Activated CD8-positive, alpha-beta T cell treated with anti-CD3 and anti-CD28 coated beads for 36 hours (primary cell): Measurements from ENCODE around the gene YARS1. TPM values are rescaled to one million over a fixed set of nuclear protein-coding genes. Genes with fewer than 3 reads are reported as not detected.

Experiments used
- ATAC-seq: fragments of 200-7000 bp; cut with Tn5 transposase; one replicate; pipeline ENCODE4 v1.10.0; 2021; ENCODE audit warnings: mild to moderate bottlenecking, moderate library complexity
- CTCF ChIA-PET: fragments of 350-600 bp; sonication (Branson Sonifier 250); formaldehyde crosslinking; loops from one replicate; lab custom pipeline; 2021; ENCODE audit warnings: antibody characterized with exemption; lab: Charles Lee
- POLR2A ChIA-PET: fragments of 350-600 bp; sonication (Branson Sonifier 250); formaldehyde crosslinking; loops from one replicate; lab custom pipeline; 2021; ENCODE audit warnings: antibody characterized with exemption; lab: Charles Lee
- DNase-seq: peaks from one replicate; pipeline ENCODE4 v3.0.0-alpha.2; 2020
- H3K27ac Mint-ChIP-seq: one replicate; pipeline ENCODE4 v1.8.0; 2021; ENCODE audit warnings: mild to moderate bottlenecking, mixed read lengths
- H3K27me3 Mint-ChIP-seq: one replicate; pipeline ENCODE4 v1.8.0; 2021; ENCODE audit warnings: mixed read lengths
- H3K36me3 Mint-ChIP-seq: one replicate; pipeline ENCODE4 v1.8.0; 2021; ENCODE audit warnings: low read depth, mixed read lengths
- H3K4me1 Mint-ChIP-seq: one replicate; pipeline ENCODE4 v1.8.0; 2021; ENCODE audit warnings: low read depth, mixed read lengths
- H3K4me3 Mint-ChIP-seq: one replicate; pipeline ENCODE4 v1.8.0; 2021; ENCODE audit warnings: mild to moderate bottlenecking, moderate library complexity, mixed read lengths
- H3K9me3 Mint-ChIP-seq: one replicate; pipeline ENCODE4 v1.8.0; 2021; ENCODE audit warnings: mixed read lengths
- intact Hi-C: fragments of 100-400 bp; cut with micrococcal nuclease; formaldehyde crosslinking; loops from one replicate; pipeline ENCODE4 v1.10.0; 2022
- total RNA-seq, 2 experiments: library from RNA; stranded (reverse); gene quantifications; one replicate each; pipeline ENCODE4 v1.2.3, GENCODE V29; 2021
- TF ChIP-seq, protein P1 (sequence below): fragments of 200-600 bp; IDR thresholded peaks from one replicate; pipeline ENCODE4 v1.8.0; 2022; ENCODE audit warnings: antibody characterized with exemption, mild to moderate bottlenecking

The YARS1 gene
- total RNA-seq, 2 experiments from 2014 or later = 231 to 238 TPM

- CTCF ChIA-PET = interaction anchor here (1.6 to 3.4 kb wide), 3 partner anchors 10 to 71 kb away, joined by 4 to 25 read pairs (median 13); no protein-coding TSS in a partner anchor
- DNase-seq = no peak
- TF ChIP-seq, protein P1, sequence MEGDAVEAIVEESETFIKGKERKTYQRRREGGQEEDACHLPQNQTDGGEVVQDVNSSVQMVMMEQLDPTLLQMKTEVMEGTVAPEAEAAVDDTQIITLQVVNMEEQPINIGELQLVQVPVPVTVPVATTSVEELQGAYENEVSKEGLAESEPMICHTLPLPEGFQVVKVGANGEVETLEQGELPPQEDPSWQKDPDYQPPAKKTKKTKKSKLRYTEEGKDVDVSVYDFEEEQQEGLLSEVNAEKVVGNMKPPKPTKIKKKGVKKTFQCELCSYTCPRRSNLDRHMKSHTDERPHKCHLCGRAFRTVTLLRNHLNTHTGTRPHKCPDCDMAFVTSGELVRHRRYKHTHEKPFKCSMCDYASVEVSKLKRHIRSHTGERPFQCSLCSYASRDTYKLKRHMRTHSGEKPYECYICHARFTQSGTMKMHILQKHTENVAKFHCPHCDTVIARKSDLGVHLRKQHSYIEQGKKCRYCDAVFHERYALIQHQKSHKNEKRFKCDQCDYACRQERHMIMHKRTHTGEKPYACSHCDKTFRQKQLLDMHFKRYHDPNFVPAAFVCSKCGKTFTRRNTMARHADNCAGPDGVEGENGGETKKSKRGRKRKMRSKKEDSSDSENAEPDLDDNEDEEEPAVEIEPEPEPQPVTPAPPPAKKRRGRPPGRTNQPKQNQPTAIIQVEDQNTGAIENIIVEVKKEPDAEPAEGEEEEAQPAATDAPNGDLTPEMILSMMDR = no peak
- H3K4me1 Mint-ChIP-seq = no peaks in the 10 kb centered on the region
- H3K9me3 Mint-ChIP-seq = no peaks in the 10 kb centered on the region
- ATAC-seq = no peak
- no peak overlapping the region for H3K4me3 Mint-ChIP-seq
- POLR2A ChIA-PET = interaction anchor here (0.7 to 1.0 kb wide), 2 partner anchors 17 to 111 kb away, joined by 3 to 4 read pairs; no protein-coding TSS in a partner anchor
- H3K27me3 Mint-ChIP-seq = no peaks in the 10 kb centered on the region
- intact Hi-C loops = no loop called here
- H3K27ac Mint-ChIP-seq = no peak overlapping the region
- peaks cover 59% of the 10 kb centered on the region for H3K36me3 Mint-ChIP-seq
These were observed 33.3 kb downstream of the YARS1 start for GRCh38 chr1:32783851-32784250.

DNA sequence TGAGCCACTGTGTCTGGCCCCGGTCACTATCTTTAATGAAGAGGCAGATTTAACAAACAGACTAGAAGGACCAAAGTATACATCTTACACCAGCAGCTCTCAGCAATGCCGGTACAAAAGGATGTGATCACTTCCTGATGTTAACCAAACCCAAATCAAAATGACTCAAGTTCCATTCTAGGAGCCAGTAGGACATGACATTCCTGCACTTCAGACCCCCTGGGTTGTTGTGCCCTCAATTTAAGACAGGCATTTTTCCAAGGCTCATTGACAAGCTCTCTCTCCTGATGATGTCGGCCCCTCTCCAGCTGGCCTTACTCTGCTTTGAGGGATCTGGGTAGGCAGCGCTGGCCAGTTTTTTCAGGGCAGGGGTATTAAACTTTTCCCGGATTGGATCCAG, 35.1 kb downstream of the YARS1 start:
- Mint-ChIP-seq H3K4me3 (no peak overlapping the region), H3K36me3 (peaks cover 62% of the 10 kb centered on the region), H3K27ac (peak overlapping the region; percentile 12), H3K27me3 (no peaks in the 10 kb centered on the region), H3K9me3 (no peaks in the 10 kb centered on the region), H3K4me1 (no peaks in the 10 kb centered on the region)
- DNase-seq = no peak
- TF ChIP-seq, protein P1 = no peak
- POLR2A ChIA-PET = interaction anchor here (0.6 to 1.2 kb wide), 3 partner anchors 10 to 47 kb away, joined by 3 to 5 read pairs (median 4); no protein-coding TSS in a partner anchor
- CTCF ChIA-PET = interaction anchor here (1.2 to 3.4 kb wide), 3 partner anchors 9 to 16 kb away, joined by 3 to 25 read pairs (median 5); no protein-coding TSS in a partner anchor
- no peak for ATAC-seq
- intact Hi-C loops = no loop called here

DNA sequence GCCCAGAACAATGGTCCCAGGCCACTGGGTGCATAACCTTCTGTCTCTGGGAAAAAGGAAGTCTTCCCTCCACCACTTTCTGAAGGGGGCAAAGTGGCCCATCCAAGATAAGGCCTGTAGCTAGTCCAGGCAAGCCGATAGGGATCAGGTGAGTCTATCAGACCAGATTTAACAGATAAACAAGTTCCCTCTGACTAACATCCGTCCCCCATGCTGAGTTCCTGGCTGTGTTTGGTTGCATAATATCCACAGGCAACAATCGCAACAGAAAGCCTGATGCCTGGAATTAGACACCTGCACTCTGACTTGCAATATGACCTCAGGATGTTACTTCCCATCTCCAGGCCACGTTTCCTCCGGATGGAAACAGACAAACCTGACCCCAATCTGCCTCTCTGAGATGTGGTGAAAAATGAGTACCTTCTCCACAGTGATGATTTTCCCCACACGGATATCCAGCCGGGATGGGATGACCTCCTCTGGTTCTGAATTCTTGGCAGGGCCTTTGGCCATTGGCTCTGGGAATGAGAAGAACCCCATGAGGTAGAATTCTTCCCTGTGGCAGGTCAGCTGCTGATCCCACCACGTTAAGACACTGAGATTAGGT, 36.4 kb downstream of the YARS1 start:
- H3K4me3 Mint-ChIP-seq = no peak overlapping the region
- ChIA-PET CTCF (interaction anchor here (3.4 to 13.2 kb wide), 2 partner anchors 7 to 69 kb away, joined by 25 to 197 read pairs; no protein-coding TSS in a partner anchor), POLR2A (interaction anchor here (0.6 to 0.9 kb wide), 2 partner anchors 8 to 63 kb away, joined by 3 to 4 read pairs; no protein-coding TSS in a partner anchor)
- H3K9me3 Mint-ChIP-seq = no peaks in the 10 kb centered on the region
- intact Hi-C loops = no loop called here
- H3K36me3 Mint-ChIP-seq = peaks cover 57% of the 10 kb centered on the region
- H3K27me3 Mint-ChIP-seq = no peaks in the 10 kb centered on the region
- TF ChIP-seq, protein P1 = no peak
- H3K4me1 Mint-ChIP-seq = peaks cover 4% of the 10 kb centered on the region
- DNase-seq = no peak
- ATAC-seq = no peak
- H3K27ac Mint-ChIP-seq = no peak overlapping the region

DNA sequence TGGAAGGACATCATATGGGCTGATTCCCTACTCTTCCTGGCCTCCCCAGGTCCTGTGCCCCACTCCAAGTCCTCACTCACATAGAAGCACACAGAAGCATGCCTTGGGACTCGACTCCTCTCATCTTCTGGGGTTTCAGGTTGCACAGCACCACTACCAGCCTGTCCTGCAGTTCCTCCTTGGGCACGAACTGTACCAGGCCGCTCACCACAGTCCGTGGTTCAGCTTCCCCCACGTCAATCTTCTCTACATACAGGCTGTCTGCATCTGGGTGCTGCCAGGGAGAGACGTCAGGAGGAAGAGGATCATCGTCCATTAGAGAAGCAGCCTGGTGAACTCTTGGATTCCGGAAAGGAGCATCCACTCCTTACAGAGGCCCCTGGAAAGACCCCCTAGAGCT, 37.2 kb downstream of the YARS1 start:
- no peak for ATAC-seq
- TF ChIP-seq, protein P1 = no peak
- intact Hi-C loops = no loop called here
- POLR2A ChIA-PET = interaction anchor here (0.6 to 0.9 kb wide), 2 partner anchors 9 to 103 kb away, joined by 4 read pairs; no protein-coding TSS in a partner anchor
- Mint-ChIP-seq H3K36me3 (peaks cover 57% of the 10 kb centered on the region), H3K27me3 (no peaks in the 10 kb centered on the region), H3K27ac (no peak overlapping the region), H3K4me3 (no peak overlapping the region), H3K9me3 (no peaks in the 10 kb centered on the region), H3K4me1 (peaks cover 7% of the 10 kb centered on the region)
- CTCF ChIA-PET = interaction anchor here (13.2 kb wide), 1 partner anchor 69 kb away, joined by 197 read pairs; no protein-coding TSS in a partner anchor
- DNase-seq = no peak

DNA sequence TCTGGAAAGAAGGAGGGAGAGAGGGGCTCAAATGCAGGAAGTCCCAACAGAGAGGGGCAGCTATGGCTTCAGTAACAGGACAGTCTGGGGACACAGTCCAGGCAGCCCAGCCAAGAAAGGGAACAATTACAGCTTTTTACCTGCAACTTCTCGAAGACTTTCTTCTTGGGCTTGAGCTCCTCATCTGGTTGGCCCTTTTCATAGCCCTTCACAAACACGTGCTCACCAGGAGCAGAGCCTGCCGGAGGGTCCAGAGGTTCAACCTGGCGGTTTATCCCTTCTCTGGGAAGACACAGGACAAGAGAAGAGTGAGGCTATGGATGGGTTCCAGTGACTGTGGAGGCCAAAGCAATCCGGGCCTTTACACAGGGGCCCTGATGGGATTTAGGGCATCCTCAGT, 37.9 kb downstream of the YARS1 start:
- Mint-ChIP-seq H3K9me3 (no peaks in the 10 kb centered on the region), H3K4me3 (no peak overlapping the region), H3K36me3 (peaks cover 55% of the 10 kb centered on the region), H3K27ac (no peak overlapping the region), H3K4me1 (peaks cover 8% of the 10 kb centered on the region), H3K27me3 (no peaks in the 10 kb centered on the region)
- TF ChIP-seq, protein P1 = no peak
- CTCF ChIA-PET = interaction anchor here (13.2 kb wide), 1 partner anchor 68 kb away, joined by 197 read pairs; no protein-coding TSS in a partner anchor
- POLR2A ChIA-PET = interaction anchor here (0.6 kb wide), 2 partner anchors 88 to 103 kb away, joined by 3 to 4 read pairs; no protein-coding TSS in a partner anchor
- ATAC-seq (no peak), DNase-seq (no peak)
- intact Hi-C loops = no loop called here
